HEK293T (cell line): ENCODE results near the gene FCRLA.
"Not testable (repeated sequence)": the region's sequence is repeated elsewhere in the genome, so short reads cannot be mapped to it uniquely, and the experiment has no call there.

Experiments used
- ARNT ChIP-seq: fragments of 450-650 bp; IDR thresholded peaks from 2 replicates; pipeline ENCODE4 v1.6.1; 2017; ENCODE audit warnings: mild to moderate bottlenecking
- BHLHE40 ChIP-seq: fragments of 450-650 bp; IDR thresholded peaks from 2 replicates; pipeline ENCODE4 v1.6.1; 2016; ENCODE audit warnings: mild to moderate bottlenecking, moderate library complexity, borderline replicate concordance
- ELF4 ChIP-seq: fragments of 450-650 bp; IDR thresholded peaks from 2 replicates; pipeline ENCODE4 v1.6.1; 2017; ENCODE audit warnings: antibody characterized with exemption
- FOXA1 ChIP-seq: fragments of 450-650 bp; IDR thresholded peaks from 2 replicates; pipeline ENCODE4 v1.6.1; 2016; ENCODE audit warnings: mild to moderate bottlenecking
- FOXK2 ChIP-seq: fragments of 450-650 bp; IDR thresholded peaks from 2 replicates; pipeline ENCODE4 v1.6.1; 2016; ENCODE audit warnings: mild to moderate bottlenecking
- FOXM1 ChIP-seq: fragments of 450-650 bp; IDR thresholded peaks from 2 replicates; pipeline ENCODE4 v1.6.1; 2017; ENCODE audit warnings: mild to moderate bottlenecking, borderline replicate concordance
- L3MBTL2 ChIP-seq: fragments of 450-650 bp; conservative IDR thresholded peaks from 2 replicates; pipeline ENCODE4 v1.6.1; 2016; ENCODE audit warnings: mild to moderate bottlenecking
- PKNOX1 ChIP-seq: fragments of 450-650 bp; IDR thresholded peaks from 2 replicates; pipeline ENCODE4 v1.6.1; 2016
- SP1 ChIP-seq: fragments of 450-650 bp; IDR thresholded peaks from 2 replicates; pipeline ENCODE4 v1.6.1; 2017
- SUZ12 ChIP-seq: fragments of 450-650 bp; IDR thresholded peaks from 2 replicates; pipeline ENCODE4 v1.6.1; 2016; ENCODE audit warnings: mild to moderate bottlenecking
- ZNF384 ChIP-seq: fragments of 450-650 bp; IDR thresholded peaks from 2 replicates; pipeline ENCODE4 v1.6.1; 2016

- TF ChIP-seq PKNOX1, ARNT, FOXM1, FOXA1, L3MBTL2, SUZ12, BHLHE40, SP1, ELF4, ZNF384, FOXK2: not testable (repeated sequence)
These were observed 32.1 kb upstream of the FCRLA start for GRCh38 chr1:161674908-161675307.
